Esophagus muscularis mucosa (tissue), 4 donors: ENCODE results near the gene VEPH1. TPM values are rescaled to one million over a fixed set of nuclear protein-coding genes. Genes with fewer than 3 reads are reported as not detected.

Experiments
- DNase-seq: peaks from one replicate; pipeline ENCODE4 v3.0.0-alpha.2; 2017; ENCODE audit errors: extremely low spot score
- H3K27ac ChIP-seq, 4 donors: fragments of 200-600 bp; sonication (generic); replicated peaks in 1 of 4; 1 replicate in 3 of 4; 2 replicates in 1 of 4; pipeline ENCODE4 v1.5.1; 2016 to 2019; ENCODE audit warnings: mild to moderate bottlenecking in 1 of 4
- H3K27me3 ChIP-seq, 4 donors: fragments of 200-600 bp; sonication (generic); one replicate each; pipeline versions ENCODE4 v1.5.1 to v1.6.0; 2016 to 2019
- H3K36me3 ChIP-seq, 4 donors: fragments of 200-600 bp; sonication (generic); one replicate each; pipeline ENCODE4 v1.5.1; 2016 to 2019
- H3K4me1 ChIP-seq, 4 donors: fragments of 200-600 bp; sonication (generic); one replicate each; pipeline ENCODE4 v1.5.1; 2016 to 2019
- H3K4me3 ChIP-seq, 4 donors: fragments of 200-600 bp; sonication (generic); 1 replicate in 2 of 4; 2 replicates in 2 of 4; pipeline ENCODE4 v1.5.1; 2016 to 2019; ENCODE audit warnings: mild to moderate bottlenecking in 4 of 4, moderate library complexity in 1 of 4
- H3K9me3 ChIP-seq, 4 donors: fragments of 200-600 bp; sonication (generic); 1 replicate in 3 of 4; 2 replicates in 1 of 4; pipeline ENCODE4 v1.5.1; 2016 to 2019
- CTCF ChIP-seq, 3 experiments: fragments of 200-600 bp in 2 of 3; fragments of 450-650 bp in 1 of 3; sonication (generic) in 2 of 3; IDR thresholded peaks; one replicate each; pipeline ENCODE4 v1.5.1; 2017 to 2019; ENCODE audit warnings: antibody characterized with exemption in 3 of 3, mild to moderate bottlenecking in 2 of 3, moderate library complexity in 1 of 3
- EP300 ChIP-seq: sonication (generic); formaldehyde crosslinking; IDR thresholded peaks from one replicate; pipeline ENCODE4 v1.6.1; 2017; ENCODE audit warnings: antibody characterized with exemption
- POLR2A ChIP-seq: fragments of 450-650 bp; IDR thresholded peaks from one replicate; pipeline ENCODE4 v1.6.1; 2017; ENCODE audit warnings: antibody characterized with exemption, moderate library complexity, mild to moderate bottlenecking, low read depth
- POLR2AphosphoS5 ChIP-seq, 2 donors: sonication (generic); formaldehyde crosslinking; IDR thresholded peaks; one replicate each; pipeline ENCODE4 v1.6.1; 2017; ENCODE audit warnings: antibody characterized with exemption in 2 of 2
- WGBS: methylation state at CpG from one replicate; pipeline ENCODE4 v1.1.5; 2018; 5-methylcytosine and 5-hydroxymethylcytosine counted together
- intact Hi-C: fragments of 100-400 bp; cut with DNase I; formaldehyde crosslinking; loops from one replicate; pipeline ENCODE4 v1.15.1; 2023
- total RNA-seq, 4 donors: library from RNA; depleted of rRNA; stranded (reverse); fragments of >200 nt; gene quantifications; one replicate each; pipeline versions ENCODE4 v1.1.0 to v1.2.1, GENCODE V29; 2016

Gene VEPH1
- total RNA-seq, 4 donors from 2014 or later: 0.23 to 1.2 (median 0.52) TPM; not detected in 1

- Histone ChIP-seq H3K4me3 (no peak overlapping the region), H3K36me3 (no peaks in the 10 kb centered on the region), H3K27ac (no peak overlapping the region), H3K27me3 (no peaks in the 10 kb centered on the region), H3K9me3 (no peaks in the 10 kb centered on the region), H3K4me1 (no peaks in the 10 kb centered on the region)
- intact Hi-C loops: no loop called here
- TF ChIP-seq POLR2A (no peak), EP300 (no peak), POLR2AphosphoS5 (IDR thresholded peaks at IDR 0.05) (no peak), CTCF (IDR thresholded peaks at IDR 0.05) (no peak)
- DNase-seq: no peak
Measured at GRCh38 chr3:157319672-157320071, 183.5 kb downstream of the VEPH1 start.

- WGBS: 81% methylated on average over 5 of the region's 5 CpGs
Measured at GRCh38 chr3:157318639-157319288, 184.5 kb downstream of the VEPH1 start.

GRCh38 chr3:157317895-157318294 is 185.3 kb downstream of the VEPH1 start:
- Histone ChIP-seq H3K9me3 (no peaks in the 10 kb centered on the region), H3K4me3 (no peak overlapping the region), H3K36me3 (no peaks in the 10 kb centered on the region), H3K27ac (no peak overlapping the region), H3K27me3 (no peaks in the 10 kb centered on the region), H3K4me1 (no peaks in the 10 kb centered on the region)
- no peak for DNase-seq
- TF ChIP-seq EP300: no peak
- no peak for TF ChIP-seq POLR2AphosphoS5 (IDR thresholded peaks at IDR 0.05)
- no peak for TF ChIP-seq POLR2A
- TF ChIP-seq CTCF (IDR thresholded peaks at IDR 0.05): no peak
- intact Hi-C loops: no loop called here
- WGBS: 93% methylated on average over 1 of the region's 1 CpG

More at GRCh38 chr3:157318639-157319288, 184.5 kb downstream of the VEPH1 start:
- Histone ChIP-seq H3K36me3 (no peaks in the 10 kb centered on the region), H3K27me3 (no peaks in the 10 kb centered on the region), H3K4me1 (no peaks in the 10 kb centered on the region), H3K4me3 (no peak overlapping the region), H3K27ac (no peak overlapping the region), H3K9me3 (no peaks in the 10 kb centered on the region)
- no peak for DNase-seq
- TF ChIP-seq POLR2A: no peak
- TF ChIP-seq POLR2AphosphoS5 (IDR thresholded peaks at IDR 0.05): no peak
- TF ChIP-seq EP300: no peak
- TF ChIP-seq CTCF (IDR thresholded peaks at IDR 0.05): no peak
- intact Hi-C loops: no loop called here

- no peak overlapping the region for H3K4me3 ChIP-seq
- no peaks in the 10 kb centered on the region for H3K4me1 ChIP-seq
- TF ChIP-seq EP300 (no peak), POLR2AphosphoS5 (IDR thresholded peaks at IDR 0.05) (no peak), CTCF (IDR thresholded peaks at IDR 0.05) (no peak), POLR2A (no peak)
- WGBS: 90% methylated on average over 4 of the region's 4 CpGs
- no peaks in the 10 kb centered on the region for H3K36me3 ChIP-seq
- H3K27ac ChIP-seq: no peak overlapping the region
- no peak for DNase-seq
- intact Hi-C loops: no loop called here
- H3K9me3 ChIP-seq: no peaks in the 10 kb centered on the region
- H3K27me3 ChIP-seq: no peaks in the 10 kb centered on the region
Measured at GRCh38 chr3:157313186-157313585, 190.0 kb downstream of the VEPH1 start.

- Histone ChIP-seq H3K9me3 (no peaks in the 10 kb centered on the region), H3K4me3 (no peak overlapping the region), H3K4me1 (no peaks in the 10 kb centered on the region), H3K27ac (no peak overlapping the region), H3K27me3 (no peaks in the 10 kb centered on the region), H3K36me3 (no peaks in the 10 kb centered on the region)
- intact Hi-C loops: no loop called here
- DNase-seq: no peak
- TF ChIP-seq EP300 (no peak), POLR2AphosphoS5 (IDR thresholded peaks at IDR 0.05) (no peak), POLR2A (no peak), CTCF (IDR thresholded peaks at IDR 0.05) (no peak)
Measured at GRCh38 chr3:157312376-157312745, 190.9 kb downstream of the VEPH1 start.
